NCI-H446 treated with DMSO at 0.1 percent for 48 hours (cell line): ENCODE results near the gene SEM1.
"Not testable (repeated sequence)": the region's sequence is repeated elsewhere in the genome, so short reads cannot be mapped to it uniquely, and the experiment has no call there.

Experiments used
- DNase-seq: peaks from one replicate; lab custom pipeline; 2025; lab: John Stamatoyannopoulos, UW

SEM1 gene

DNA sequence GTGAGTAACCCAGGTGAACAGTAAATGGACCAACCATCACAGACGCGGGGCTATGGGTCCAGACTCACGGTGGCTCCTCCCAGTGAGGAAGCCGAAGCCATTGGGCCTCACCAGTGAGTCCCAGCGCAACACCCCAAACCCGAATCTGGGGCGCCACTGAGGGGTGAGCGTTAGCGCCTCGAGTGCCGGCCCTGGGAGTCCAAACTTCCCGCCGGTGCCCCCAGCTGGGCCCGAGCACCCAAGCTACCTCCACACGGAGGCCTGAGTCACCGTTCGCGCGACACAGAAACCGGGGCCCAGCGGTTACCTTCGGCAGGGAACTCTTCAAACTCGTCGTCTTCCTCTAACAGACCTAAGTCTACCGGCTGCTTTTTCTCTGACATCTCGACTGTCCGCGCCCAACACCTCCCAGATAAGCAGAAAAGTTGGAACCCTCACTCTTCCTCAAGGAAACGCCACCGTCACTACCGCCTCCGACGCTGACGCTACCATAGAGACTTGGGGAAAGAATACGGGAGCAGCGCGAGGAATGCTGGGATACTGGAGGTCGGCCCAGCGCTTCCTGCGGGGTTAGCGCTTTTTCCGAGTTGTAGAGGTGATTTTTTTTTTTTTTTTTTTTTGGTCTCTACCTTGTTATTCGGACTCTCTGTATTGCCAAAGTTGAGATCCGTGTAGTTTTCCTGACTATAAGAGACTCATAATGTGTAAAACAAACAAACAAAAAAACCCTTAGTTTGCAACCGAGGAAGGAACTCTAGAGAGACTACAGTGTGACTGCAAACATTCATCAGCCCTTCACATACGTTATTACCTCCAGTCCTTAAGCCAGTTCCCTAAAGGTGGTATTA, at the start of gene SEM1:
TSS of gene SEM1 (minus strand) at position 466 of the 848 bp plus-strand sequence. CDS start at position 383, 83 bp downstream.
- peak; percentile 68 for DNase-seq

DNA sequence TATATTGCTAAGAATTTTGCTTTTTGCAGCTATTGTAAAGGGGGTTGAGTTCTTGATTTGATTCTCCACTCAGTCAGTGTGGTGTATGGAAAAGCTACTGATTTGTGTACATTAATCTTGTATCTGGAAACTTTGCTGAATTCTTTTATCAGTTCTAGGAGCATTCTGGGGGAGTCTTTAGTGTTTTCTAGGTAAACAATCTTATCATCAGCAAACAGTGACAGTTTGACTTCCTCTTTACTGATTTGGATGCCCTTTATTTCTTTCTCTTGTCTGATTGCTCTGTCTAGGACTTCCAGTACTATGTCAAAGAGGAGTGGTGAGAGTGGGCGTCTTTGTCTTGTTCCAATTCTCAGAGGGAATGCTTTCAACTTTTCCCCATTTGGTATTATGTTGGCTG, 48.2 kb upstream of the SEM1 start:
- not testable (repeated sequence) for DNase-seq

DNA sequence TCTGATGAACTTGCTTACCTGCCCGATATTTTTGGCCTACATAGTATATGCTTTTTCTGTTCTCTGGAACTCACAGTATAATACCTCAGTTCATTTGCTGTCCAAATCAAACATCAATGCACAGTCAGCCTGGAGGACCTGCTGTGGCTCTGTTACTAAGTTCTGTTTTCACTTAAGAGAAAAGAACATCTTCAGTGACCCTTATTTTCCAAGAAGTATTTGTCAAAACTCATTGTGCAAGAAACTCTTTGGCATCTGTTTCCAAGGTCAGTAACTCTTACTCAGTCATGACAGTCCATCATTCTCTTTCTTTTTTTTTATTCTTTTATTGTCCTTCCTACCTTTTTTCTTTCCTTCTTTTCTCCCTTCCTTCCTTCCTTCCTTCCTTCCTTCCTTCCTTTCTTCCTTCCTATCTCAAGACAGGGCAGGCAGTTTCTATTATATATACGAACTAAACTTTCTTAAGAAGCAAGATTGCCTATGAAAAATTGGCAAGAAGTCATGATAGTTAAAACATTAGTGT, 37.8 kb upstream of the SEM1 start:
- no peak for DNase-seq

DNA sequence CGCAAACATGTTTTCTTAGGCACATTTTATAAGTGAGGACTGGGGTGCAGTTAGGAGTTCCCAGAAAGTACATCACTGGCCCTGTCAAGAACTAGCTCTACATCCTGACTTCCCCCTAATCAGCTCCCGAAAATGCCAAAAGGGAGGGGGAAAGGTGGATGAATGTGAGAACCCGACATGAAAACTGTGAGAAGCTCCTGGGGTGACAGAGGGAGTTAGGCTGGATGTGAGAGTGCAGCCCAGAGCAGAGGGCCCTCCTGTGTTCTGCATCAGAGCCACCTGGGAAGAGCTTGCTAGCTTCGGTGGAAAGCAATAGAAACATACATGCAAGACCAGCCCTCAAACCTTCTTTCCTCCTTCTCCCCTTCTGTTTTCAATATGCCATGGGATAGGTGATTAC, 30.5 kb upstream of the SEM1 start:
- no peak for DNase-seq

DNA sequence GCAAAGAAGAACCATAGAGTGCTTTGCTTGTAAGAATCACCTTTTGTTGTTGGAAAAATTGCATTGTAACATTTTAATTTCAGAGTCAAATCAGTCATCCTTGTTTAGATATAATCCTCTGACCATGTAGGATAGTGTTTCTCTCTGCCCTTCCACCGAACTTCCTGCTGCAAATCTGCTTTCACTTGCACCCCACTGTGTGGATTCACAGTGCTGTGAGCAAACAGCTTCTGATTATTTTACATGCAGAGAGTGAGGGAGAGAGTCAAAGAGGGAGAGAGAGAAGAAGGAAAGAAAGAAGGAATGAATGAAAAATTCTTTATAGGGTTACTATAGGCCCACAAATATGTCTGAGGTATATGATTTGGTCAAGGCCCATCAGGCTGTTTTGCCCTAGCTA, 30.0 kb upstream of the SEM1 start:
- DNase-seq, result no peak

DNA sequence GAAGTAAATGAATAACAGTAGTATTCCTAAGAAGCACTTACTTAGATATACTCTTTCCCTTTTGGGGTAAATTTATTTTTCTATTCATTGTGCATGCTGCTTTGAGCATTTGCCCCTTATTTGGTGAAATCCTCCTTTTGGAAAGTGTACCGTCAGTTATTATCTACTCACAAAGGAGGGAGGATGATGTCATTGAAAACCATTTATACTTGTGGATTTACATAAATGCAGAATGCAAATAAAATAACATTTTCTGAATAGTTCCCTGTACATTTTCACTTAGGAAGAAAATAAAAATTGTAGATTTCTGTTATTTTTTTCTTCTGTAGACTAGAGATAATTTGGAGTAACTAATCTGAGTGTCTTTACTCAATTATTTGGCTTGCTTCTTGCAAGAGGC, 29.5 kb upstream of the SEM1 start:
- DNase-seq, result no peak

DNA sequence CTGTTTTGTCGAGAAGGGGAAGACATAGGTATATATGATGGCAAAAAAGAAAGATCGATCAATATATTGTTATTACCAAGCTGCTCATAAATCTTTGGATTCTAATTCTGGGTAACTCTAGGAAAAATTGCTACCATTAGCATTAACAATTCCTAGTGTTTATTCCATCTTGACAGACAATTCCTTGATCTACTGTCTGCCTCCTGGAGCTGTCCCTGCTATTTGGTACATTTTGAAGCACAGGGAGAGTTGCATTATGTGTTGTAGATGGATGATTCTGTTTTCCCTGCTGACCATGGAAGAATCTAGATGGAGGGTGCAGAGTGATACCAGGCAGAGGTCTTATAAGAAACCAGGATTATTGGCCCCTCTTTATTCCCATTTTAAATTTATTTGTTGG, 29.1 kb upstream of the SEM1 start:
- no peak for DNase-seq

DNA sequence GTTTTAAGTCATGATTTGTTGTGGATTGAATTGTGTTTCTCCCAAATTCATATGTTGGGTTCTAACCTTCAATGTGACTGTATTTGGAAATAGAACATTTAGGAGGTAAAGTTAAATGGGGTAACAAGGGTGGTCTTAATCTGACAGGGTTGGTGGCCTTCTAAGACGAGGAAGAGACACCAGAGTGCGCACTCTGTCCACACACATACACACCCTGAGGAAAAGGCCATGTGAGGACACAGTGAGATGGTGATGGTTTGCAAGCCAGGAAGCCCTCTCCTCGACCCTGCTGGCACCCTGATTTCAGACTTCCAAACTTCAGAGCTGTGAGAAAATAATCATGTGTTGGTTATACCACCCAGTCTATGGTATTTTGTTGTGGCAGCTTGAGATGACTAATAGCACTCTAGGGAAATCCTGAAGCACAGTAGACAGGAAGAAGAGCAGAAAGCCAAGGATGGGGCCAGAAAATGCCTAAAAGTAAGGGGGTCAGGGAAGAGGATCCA, 28.0 kb upstream of the SEM1 start:
- DNase-seq, result no peak

DNA sequence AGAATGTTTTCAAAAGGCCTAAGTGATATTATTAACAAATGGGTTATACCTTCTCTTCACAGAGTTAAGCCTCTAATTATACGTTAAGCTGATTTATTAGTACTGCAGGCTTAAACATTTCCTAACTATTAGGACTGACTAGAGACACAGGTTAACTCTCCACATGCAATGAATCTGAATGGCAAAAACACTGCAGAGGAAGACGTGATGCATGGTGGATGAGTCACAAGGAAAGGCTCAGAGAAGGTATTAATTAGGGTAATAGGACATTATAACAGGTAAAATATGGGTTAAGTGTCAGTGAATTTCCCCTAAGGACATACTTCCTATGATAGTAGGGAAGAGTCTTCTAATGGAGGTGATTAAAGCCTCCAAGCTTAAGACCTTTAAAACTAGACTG, 24.7 kb upstream of the SEM1 start:
- no peak for DNase-seq

DNA sequence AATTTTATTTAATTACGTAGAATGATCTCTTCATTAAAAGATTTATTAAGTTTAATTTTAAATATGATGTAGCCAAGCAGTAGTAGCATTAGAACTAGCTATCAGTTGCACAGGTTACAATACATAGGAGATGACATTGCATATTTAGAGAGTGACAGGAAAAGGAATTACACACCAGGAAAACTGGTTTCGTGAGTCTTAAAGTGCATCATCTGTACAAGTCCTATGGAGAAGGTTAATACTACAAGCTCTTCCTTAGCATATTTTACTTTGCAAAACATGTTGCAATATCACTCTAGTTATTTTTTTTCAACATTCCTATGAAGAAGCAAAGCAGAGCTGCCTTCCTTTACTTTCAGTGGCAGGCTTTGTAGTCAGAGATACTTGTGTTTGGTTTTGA, 20.2 kb upstream of the SEM1 start:
- DNase-seq, result no peak

DNA sequence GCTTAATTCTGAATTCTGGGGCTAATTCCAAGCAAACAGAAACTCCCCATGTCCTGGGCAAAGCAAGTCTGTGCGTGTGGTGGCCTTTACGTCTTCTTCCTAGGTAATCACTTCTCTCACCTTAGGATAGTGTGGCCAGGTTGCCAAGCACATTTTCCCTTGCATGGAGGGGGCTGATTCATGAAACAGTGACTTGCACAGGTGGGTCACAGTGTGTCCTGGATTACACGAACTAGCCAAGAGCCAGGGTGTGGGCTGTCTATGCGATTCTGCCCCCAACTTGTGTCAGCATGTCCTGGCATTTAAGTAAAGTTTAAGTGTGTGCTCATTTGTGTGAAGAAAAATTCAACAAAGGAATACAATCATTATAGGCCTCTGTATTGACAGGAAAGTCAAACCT, 18.5 kb upstream of the SEM1 start:
- no peak for DNase-seq

DNA sequence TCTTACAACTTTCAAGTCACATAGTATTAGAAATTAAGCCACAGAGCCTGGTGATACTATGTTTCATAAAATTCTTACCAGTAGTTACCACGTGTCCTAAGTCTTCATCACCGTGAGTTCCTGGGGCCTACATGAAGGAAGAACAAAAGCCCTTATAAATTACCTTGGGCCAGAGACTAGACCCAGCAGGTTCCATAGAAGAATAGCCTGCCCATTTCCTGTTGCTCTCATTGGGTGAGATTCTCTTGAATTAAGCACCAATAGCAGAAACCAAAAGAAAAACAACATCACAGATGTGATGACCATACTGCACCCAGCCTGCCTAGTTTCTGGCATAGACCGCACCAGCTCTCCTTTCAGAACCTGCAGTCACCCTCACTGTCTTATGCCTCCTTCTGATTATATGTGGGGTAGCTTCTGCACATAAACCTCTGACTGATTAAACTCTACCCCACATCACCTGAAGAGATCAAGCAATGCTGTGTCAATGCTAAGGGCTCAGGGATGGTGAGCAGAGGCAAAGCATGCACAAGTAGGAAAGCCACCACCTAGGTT, 18.0 kb upstream of the SEM1 start:
- DNase-seq, result no peak

DNA sequence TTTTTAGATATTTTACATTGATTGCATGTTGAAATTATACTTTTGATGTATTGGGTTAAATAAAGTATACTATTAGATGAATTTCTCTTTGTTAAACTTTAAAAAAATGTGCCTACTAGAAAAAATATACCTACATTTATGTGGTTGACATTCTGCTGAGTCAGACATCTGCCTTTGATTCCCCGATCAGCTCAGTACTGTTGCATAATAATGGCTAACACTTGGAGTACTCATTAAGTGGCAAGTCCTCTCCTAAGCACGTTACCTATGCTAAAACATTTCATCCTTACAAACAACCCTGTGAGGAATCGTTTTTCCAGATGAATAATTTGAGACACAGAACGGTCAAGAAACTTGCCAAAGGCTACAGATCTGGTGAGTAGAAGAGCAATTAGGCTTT, 14.0 kb upstream of the SEM1 start:
- DNase-seq, result no peak

DNA sequence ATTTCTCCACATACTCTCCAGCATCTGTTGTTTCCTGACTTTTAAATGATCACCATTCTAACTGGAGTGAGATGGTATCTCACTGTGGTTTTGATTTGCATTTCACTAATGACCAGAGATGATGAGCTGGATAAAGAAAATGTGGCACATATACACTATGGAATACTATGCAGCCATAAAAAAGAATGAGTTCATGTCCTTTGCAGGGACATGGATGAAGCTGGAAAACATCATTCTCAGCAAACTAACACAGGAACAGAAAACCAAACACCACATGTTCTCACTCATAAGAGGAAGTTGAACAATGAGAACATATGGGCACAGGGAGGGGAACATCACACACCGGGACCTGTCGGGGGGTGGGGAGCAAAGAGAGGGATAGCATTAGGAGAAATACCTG, 13.3 kb upstream of the SEM1 start:
- DNase-seq, result not testable (repeated sequence)

DNA sequence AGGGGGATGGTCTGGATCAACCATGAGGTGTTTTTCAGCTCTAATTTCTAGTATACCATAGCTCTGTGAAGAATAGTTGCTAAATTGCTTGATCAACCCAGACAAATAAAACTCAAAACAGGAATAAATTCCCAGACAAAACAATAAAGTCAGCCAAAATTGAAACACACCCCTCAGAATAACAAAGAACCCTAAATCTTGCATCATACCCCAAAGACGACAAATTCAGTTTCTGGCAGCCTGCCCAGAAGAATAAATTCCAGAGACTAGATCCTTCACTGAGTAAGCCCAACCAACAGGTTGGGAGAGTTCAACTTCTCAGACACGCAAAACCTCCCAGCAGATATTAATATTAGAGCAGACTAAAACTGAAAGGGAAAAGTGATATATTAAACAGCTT, 11.2 kb upstream of the SEM1 start:
- DNase-seq, result no peak

DNA sequence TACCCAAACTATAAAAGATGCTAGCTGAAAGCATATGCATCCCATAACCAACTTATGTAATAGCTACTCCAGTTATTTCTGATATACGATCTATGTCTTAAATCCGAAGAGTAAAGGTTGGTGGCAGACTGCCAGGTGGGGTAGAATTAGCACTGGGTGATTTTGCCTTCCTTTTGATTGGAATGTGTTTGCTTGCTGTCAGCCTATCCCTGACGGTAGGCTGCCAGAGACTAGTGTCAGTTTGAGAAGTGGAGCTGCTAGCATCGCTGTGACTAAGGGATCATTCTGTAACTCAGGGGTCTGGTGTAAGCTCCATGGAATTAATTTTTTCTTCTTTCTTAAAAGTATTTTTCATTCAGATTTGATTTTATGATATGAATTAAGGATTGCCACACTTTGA, 9.5 kb upstream of the SEM1 start:
- DNase-seq, result no peak

DNA sequence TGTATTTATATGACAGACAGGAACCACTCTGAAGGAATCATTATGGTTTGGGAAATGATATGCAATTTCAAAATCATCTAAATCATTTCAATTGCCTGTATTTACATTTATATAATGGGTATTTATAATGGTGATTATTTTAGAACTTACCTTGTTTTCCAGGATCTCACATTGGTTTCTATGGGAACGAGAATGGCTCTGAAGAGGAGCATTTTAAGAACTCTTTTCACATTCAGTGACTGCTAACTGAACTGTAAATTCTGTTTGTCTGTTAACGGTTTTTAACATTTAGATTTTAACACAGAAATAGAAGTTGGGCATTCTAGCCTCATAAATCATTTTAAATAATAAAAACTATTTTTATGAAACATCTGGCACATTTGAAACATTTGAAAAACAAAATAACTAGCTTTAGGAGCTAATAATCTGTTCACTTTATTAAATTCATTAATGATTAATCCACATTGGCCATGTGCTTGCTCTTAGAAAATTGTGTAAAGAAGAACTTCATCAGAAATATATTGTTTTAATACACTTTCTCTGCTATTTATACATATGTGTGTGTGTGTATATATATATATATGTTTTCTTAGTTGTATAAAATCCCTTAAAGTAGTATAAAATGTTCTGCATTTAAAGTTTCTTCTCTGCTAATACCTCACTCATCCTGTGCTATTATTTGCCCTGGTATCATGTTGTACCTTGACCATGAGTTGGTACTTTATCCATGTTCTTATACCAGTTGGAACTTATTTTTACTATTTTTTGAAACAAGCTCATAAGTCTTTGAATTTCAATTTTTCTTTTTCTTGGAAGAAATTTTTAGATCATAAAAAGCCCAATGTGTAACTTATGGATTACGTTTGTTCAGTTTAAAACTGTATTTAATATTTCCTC, 8.7 kb upstream of the SEM1 start:
- no peak for DNase-seq

DNA sequence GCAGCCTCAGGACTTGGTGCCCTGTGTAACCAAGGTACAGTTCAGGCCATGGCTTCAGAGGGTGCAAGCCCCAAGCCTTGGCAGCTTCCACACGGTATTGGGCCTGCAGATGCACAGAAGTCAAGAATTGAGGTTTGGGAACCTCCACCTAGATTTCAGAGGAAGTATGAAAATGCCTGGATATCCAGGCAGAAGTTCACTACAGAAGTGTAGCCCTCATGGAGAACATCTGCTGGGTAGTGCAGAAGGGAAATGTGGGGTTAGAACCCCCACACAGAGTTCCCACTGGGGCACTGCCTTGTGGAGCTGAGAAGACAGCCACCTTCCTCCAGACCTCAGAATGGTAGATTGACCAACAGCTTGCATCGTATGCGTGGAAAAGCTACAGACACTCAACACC, 3.4 kb upstream of the SEM1 start:
- no peak for DNase-seq

DNA sequence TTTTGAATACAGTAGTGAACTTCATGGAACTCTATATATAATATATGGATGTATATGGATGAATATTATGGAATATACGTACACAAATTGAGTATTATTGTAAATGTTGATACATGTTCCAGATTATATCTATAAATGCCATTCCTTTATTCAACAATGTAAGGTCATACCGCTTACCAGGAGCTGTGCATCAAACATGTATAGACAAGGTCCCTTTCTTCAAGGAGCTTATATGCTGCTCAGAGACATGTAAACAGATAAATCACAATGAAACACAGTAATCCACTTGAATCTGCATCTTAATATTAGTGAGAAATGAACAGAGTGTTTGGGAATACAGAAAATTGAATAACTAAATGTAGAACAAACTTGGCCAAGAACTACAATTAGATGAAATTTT, 898 bp upstream of the SEM1 start:
- DNase-seq, result no peak

DNA sequence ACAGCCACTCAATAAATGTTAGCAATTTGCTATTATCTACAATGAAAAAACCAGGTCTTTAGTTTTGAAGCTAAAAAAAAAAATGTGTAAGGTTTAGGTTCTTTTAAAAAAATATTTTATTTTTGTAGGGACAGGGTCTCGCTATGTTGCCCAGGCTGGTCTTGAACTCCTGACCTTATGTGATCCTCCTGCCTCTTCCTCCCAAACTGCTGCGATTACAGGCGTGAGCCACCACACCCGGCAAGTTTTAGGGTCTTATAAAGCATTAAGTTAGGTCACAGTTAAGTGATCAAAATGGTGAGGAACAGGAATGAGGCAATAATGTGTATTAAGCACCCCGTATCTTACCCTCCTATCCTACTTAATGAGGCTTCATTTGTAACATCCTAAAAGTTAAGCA, 774 bp downstream of the SEM1 start:
- no peak for DNase-seq

DNA sequence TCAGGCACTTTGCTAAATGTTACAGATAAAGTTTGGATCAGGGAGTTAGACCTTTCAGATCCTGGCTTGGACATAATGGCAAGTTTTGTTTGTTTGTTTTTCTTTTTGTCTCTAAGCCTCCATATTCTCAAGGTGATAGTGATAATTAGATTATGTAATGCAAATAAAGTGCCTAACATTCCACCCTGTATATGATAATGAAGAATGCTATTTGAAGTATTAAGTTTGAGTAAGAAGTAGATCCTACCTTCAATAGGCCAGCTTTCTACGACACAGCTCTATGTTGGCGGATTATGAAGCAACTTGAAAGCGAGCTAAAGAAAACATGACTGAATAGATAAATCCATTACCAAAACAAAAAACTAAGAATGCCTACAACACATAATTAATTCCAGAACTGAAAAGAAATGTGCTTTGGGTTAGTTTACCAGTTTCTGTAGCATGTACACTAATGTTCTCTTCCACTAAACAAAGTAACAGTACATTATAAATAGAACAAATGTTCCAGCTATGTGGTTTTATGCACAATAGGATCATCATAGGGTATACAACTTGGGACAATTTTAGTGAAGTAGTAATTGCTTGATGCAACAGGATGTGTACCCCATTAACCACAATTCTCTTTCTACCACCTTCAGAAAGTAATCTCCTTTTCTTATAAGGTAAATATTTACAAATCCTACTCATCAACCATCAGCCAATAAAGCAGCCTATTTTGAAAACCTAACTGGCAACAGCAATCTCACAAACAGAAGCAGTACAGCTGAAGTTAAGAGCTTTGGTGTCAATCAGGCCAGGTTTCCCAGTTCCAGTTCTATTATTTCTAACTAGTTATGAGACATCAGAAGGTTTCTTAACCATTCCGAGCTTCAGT, 1.5 kb downstream of the SEM1 start:
- DNase-seq, result no peak
